GM12801 (cell line): ENCODE measurements around the gene G0S2.

ENCODE experiments used
- TF ChIP-seq, protein P1 (sequence below): IDR thresholded peaks from one replicate; pipeline ENCODE4 v1.5.1; 2011; ENCODE audit warnings: control low read depth; ENCODE audit not compliant: insufficient read length; ENCODE audit errors: extremely low read depth

G0S2 gene

DNA sequence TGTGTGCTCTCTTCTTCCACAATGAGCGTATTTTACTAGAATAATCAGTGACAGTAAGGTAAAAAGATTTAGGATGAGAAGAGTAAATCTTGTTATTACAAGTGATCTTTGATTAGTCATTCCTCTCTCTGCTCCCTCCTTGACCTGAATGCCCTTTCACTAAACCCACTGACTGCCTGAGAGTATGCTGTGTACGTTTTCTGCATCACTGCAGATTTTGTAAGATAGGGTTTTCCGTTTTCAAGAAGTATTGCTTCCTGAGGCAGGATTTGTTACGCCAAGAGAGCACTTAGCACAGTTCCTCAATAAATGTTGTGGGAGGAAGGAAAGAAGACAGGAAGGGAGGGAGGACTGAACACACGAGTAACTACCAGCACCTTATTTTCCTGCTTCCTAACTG, 15.3 kb upstream of the G0S2 start:
- TF ChIP-seq, protein P1, sequence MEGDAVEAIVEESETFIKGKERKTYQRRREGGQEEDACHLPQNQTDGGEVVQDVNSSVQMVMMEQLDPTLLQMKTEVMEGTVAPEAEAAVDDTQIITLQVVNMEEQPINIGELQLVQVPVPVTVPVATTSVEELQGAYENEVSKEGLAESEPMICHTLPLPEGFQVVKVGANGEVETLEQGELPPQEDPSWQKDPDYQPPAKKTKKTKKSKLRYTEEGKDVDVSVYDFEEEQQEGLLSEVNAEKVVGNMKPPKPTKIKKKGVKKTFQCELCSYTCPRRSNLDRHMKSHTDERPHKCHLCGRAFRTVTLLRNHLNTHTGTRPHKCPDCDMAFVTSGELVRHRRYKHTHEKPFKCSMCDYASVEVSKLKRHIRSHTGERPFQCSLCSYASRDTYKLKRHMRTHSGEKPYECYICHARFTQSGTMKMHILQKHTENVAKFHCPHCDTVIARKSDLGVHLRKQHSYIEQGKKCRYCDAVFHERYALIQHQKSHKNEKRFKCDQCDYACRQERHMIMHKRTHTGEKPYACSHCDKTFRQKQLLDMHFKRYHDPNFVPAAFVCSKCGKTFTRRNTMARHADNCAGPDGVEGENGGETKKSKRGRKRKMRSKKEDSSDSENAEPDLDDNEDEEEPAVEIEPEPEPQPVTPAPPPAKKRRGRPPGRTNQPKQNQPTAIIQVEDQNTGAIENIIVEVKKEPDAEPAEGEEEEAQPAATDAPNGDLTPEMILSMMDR, result no peak

DNA sequence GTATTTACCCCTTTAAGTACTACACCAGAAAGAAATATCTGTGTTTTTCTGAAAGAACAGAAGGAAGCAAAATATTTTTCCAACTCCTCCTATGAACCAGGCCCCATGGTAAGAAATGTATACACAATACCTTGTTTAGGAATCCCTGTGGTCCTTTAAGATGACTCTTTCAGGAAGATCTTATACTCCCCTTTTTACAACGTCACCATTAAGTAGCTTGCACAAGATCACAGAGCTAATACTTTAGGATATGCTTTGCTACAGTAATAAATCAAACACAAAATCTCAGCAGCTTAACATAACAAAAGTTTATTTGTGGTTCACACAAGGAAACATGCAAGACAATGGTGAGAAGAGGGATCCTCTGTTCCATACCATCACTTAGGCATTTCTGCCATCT, 14.1 kb upstream of the G0S2 start:
- TF ChIP-seq, protein P1, result no peak

DNA sequence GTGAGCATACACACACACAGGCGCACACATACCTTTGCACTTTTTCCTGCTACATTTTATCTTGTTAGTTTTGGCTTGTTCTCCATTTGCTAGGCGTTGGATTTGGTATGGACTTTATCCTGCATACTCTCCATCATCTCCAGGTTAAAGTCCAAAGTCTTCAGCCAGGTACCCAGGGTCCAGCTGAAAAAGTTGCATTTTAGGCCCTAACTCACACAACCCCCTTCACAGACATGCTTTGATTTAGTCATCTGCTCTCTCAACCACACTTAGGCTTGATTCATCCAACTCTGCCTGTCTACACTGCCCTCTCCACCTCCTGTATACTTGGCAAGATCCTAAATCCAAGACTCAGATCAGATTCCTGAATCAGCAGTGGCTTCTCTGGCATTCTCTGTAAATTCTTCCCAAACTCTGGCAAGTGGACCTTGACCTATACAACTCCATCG, 12.3 kb upstream of the G0S2 start:
- TF ChIP-seq, protein P1, result no peak

DNA sequence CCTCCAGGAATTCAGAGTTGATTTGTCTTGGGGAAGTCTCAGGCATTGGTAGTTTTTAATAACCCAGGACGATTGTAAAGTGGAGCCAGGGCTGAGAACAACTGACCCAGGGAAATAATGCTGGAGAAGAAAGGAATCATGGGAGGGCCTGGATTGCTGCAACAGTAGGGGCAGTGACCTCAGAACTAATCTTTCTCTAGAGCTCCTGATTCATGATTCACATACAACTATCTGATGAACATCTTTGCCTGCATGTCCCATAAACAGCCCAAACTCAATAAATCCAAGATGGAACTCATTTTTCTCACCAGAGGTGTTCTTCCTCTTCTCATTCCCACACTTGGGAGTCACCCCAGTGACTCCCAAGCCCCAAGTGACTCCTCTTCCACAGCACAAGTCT, 8.1 kb upstream of the G0S2 start:
- TF ChIP-seq, protein P1, result no peak

DNA sequence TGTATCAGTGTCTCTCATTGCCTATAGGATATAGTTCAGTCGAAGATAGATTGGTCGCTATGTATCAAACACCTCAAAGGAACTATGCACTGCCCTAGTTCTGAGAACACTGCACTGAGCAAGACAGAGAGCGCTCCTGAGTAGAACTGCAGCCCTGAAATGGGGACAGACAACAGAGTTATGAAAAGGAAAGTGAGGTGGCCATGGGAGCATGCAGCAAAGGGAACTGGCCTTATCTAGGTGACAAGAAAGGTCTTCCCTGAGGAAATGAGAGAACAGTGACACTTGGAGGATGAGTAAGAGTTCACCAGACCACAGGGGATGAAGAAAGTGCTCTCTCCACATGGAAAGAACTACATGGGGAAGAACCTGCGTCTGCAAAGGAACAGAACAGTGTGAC, 7.5 kb upstream of the G0S2 start:
- TF ChIP-seq, protein P1, result no peak

DNA sequence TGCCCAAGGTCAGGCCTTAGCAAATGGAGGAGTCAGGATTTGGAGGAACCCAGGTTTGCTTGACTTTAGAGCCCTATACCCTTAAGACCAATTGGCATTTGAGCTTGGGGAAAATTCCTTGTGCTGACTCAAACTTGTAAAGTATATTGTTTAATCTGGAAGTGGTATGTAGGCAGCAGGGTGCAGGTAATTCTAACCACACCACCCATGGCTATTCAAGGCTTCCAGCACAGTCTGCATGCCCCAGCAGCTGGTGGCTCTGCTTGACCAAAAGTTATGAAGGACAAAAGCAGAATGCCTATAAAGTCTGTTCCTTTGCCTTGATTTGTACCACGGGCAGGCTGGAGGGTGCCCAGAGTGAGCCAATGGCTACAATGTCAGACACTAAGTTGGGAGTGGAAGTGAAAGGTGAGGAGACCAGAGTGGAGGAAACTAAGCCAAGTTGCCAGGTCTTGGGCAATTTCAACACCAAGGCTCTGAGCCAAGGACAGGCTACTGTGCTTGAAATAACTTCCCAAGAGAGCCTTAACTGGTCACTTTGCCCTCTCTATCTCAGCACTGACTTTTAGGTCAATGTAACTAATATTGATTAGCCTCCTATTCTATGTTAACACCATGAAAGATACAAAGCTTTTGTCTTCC, 4.7 kb upstream of the G0S2 start:
- TF ChIP-seq, protein P1, result no peak

DNA sequence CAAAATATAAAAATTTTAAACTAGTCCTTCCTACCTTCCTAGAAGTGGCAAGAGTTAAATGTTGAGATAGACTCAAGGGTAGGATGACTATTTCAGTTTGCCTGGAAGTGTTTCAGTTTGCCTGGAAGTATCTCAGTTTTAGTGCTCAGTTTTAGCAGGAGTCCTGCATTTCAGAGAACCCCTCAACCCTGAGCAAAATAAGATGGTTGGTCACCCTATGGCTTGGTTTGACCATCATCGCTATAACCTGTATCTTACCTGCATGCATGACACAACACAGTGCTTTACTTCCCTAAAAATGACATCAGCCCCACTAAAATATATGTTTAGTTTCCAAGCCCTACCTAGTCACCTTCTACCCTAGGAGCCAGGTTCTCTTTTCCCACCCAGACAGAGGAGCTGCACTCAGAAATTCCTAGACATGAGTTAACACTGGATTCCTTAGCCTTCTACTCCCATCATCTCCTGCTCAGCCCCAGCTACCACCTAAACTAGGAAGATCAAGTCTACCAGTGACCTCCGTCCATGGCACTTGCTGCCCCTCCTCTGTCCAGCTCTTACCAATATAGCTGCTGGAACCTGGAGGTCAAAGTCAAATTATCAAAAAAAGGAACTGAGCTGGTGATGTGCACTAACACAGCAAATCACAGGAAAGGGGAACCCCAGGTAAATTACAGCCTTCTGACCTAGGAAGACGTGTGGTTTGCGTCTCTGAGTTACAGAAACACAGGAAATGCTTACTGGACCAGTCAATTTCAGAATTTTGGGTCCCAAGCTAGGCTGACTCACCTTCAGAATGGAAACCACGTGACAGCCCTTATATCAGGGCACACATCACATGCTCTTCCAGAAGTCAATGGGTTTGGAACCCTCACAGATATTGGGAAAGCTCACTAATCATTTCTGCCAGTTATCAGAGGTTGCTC, 2.2 kb upstream of the G0S2 start:
- TF ChIP-seq, protein P1, result no peak
